ENCODE results near the gene RAMP3. TPM values are rescaled to one million over a fixed set of nuclear protein-coding genes. Genes with fewer than 3 reads are reported as not detected.

RAMP3 gene
- polyA plus RNA-seq, 3 donors = not detected

DNA sequence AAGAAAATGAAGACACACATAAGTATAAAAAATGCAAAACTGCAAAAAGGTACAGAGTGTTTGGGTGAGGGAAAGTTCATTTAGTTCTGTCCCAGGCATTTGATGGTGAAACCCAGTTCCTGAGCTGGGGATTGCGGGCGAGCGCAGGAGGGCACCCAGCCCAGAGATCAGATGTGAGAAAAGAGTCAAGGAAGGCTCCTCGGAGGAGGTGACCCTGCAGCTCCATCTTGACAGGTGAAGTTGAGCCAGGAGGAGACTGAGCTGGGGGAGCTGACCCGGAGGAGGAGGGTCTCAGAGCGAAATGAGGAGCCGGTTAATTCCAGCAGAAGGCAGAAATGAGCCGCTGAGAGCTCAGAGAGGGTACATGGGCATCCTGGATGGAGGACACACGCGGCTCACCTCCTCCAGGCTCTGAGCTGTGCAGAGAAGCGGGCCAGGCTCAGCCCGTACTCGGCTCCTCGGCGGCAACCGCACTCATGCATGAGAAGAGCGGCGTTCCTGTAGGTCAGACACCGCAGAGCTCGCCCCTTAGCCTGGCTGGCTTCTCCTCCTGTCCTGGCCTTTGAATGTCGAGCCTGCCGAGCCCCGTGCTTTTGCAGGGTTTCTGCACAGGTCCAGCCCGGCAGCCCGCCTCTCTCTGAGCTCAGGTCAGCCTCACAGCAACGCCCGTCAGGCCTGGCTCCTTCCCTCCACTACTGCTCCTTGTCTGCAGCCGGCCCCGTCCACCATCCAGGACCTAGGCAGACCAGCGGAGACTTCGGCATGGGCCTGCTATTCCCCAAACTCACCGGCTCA lies 9.5 kb upstream of the RAMP3 start:
- Histone ChIP-seq H3K4me3 (replicated peaks in 1 of 3; ENCODE audit: low read depth in 2 of 3, low read length in 3 of 3) (no peak overlapping the region), H3K9ac (ENCODE audit: insufficient read depth, low read length, poor library complexity, severe bottlenecking) (no peak overlapping the region), H3K27ac (ENCODE audit: low read depth in 1 of 2, low read length in 2 of 2) (no peak overlapping the region), H4K20me1 (ENCODE audit: insufficient read depth, low read length) (no peaks in the 10 kb centered on the region), H3K79me2 (ENCODE audit: insufficient read depth, low read length) (no peaks in the 10 kb centered on the region), H3K27me3 (ENCODE audit: control insufficient read depth in 2 of 2, insufficient read depth in 2 of 2, low read length in 2 of 2) (no peaks in the 10 kb centered on the region), H3K4me1 (ENCODE audit: control insufficient read depth in 1 of 2, insufficient read depth in 2 of 2, low read length in 2 of 2) (no peaks in the 10 kb centered on the region), H3K4me2 (replicated peaks; ENCODE audit: extremely low read depth, low read length, poor library complexity, severe bottlenecking) (no peak overlapping the region), H2AFZ (ENCODE audit: insufficient read depth, low read depth, low read length, poor library complexity, severe bottlenecking) (no peak overlapping the region), H3K9me3 (replicated peaks in 1 of 2; ENCODE audit: control insufficient read depth in 1 of 2, insufficient read depth in 1 of 2, low read length in 2 of 2) (no peaks in the 10 kb centered on the region), H3K36me3 (replicated peaks in 1 of 2; ENCODE audit: control insufficient read depth in 1 of 2, insufficient read depth in 2 of 2, low read length in 2 of 2) (no peaks in the 10 kb centered on the region)
- no peaks in the 10 kb centered on the region for H3K4me1 Mint-ChIP-seq
- 79% methylated on average over 32 of the region's 32 CpGs for WGBS (ENCODE audit: insufficient coverage)
- intact Hi-C loops (cut with micrococcal nuclease) = no loop called here
- TF ChIP-seq, protein P1, sequence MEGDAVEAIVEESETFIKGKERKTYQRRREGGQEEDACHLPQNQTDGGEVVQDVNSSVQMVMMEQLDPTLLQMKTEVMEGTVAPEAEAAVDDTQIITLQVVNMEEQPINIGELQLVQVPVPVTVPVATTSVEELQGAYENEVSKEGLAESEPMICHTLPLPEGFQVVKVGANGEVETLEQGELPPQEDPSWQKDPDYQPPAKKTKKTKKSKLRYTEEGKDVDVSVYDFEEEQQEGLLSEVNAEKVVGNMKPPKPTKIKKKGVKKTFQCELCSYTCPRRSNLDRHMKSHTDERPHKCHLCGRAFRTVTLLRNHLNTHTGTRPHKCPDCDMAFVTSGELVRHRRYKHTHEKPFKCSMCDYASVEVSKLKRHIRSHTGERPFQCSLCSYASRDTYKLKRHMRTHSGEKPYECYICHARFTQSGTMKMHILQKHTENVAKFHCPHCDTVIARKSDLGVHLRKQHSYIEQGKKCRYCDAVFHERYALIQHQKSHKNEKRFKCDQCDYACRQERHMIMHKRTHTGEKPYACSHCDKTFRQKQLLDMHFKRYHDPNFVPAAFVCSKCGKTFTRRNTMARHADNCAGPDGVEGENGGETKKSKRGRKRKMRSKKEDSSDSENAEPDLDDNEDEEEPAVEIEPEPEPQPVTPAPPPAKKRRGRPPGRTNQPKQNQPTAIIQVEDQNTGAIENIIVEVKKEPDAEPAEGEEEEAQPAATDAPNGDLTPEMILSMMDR (IDR thresholded peaks at IDR 0.05) = no peak
- no peaks in the 10 kb centered on the region for H3K36me3 Mint-ChIP-seq
- DNase-seq = no peak
- H3K9me3 Mint-ChIP-seq = no peaks in the 10 kb centered on the region
- H3K27ac Mint-ChIP-seq = no peak overlapping the region
- H3K27me3 Mint-ChIP-seq (ENCODE audit: low read depth in 3 of 3) = peaks cover 5 to 13% (median 10%) of the 10 kb centered on the region in 3 donors
- no peak overlapping the region for H3K4me3 Mint-ChIP-seq

DNA sequence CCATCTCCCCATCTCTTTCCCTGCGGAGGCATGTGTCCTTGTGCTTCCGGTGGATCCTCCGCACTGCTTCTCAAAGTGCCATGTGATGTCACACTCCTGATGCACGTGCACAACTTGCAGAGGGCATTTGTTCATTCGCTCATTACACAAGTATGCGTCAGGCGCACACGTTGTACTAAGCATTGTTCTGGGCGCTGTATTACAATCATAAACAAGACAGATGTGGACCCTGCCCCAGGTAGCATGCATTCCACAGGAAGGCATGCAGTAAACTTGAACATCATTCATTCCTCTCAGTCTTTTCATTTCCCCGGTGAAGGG lies 9.0 kb upstream of the RAMP3 start:
- no peaks in the 10 kb centered on the region for H3K36me3 Mint-ChIP-seq
- Histone ChIP-seq H3K9ac (ENCODE audit: insufficient read depth, low read length, poor library complexity, severe bottlenecking) (no peak overlapping the region), H4K20me1 (ENCODE audit: insufficient read depth, low read length) (no peaks in the 10 kb centered on the region), H3K36me3 (replicated peaks in 1 of 2; ENCODE audit: control insufficient read depth in 1 of 2, insufficient read depth in 2 of 2, low read length in 2 of 2) (no peaks in the 10 kb centered on the region), H2AFZ (ENCODE audit: insufficient read depth, low read depth, low read length, poor library complexity, severe bottlenecking) (no peak overlapping the region), H3K27ac (ENCODE audit: low read depth in 1 of 2, low read length in 2 of 2) (no peak overlapping the region), H3K4me3 (replicated peaks in 1 of 3; ENCODE audit: low read depth in 2 of 3, low read length in 3 of 3) (no peak overlapping the region), H3K27me3 (ENCODE audit: control insufficient read depth in 2 of 2, insufficient read depth in 2 of 2, low read length in 2 of 2) (no peaks in the 10 kb centered on the region), H3K9me3 (replicated peaks in 1 of 2; ENCODE audit: control insufficient read depth in 1 of 2, insufficient read depth in 1 of 2, low read length in 2 of 2) (no peaks in the 10 kb centered on the region), H3K4me1 (ENCODE audit: control insufficient read depth in 1 of 2, insufficient read depth in 2 of 2, low read length in 2 of 2) (no peaks in the 10 kb centered on the region), H3K4me2 (replicated peaks; ENCODE audit: extremely low read depth, low read length, poor library complexity, severe bottlenecking) (no peak overlapping the region), H3K79me2 (ENCODE audit: insufficient read depth, low read length) (no peaks in the 10 kb centered on the region)
- TF ChIP-seq, protein P1 (IDR thresholded peaks at IDR 0.05) = no peak
- no peaks in the 10 kb centered on the region for H3K9me3 Mint-ChIP-seq
- 90% methylated on average over 2 of the region's 10 CpGs for WGBS (ENCODE audit: insufficient coverage)
- peaks cover 5 to 13% (median 10%) of the 10 kb centered on the region in 3 donors for H3K27me3 Mint-ChIP-seq (ENCODE audit: low read depth in 3 of 3)
- no peak for DNase-seq
- no peak overlapping the region for H3K4me3 Mint-ChIP-seq
- H3K4me1 Mint-ChIP-seq = peaks cover 2% of the 10 kb centered on the region
- no peak overlapping the region for H3K27ac Mint-ChIP-seq
- intact Hi-C loops (cut with micrococcal nuclease) = no loop called here
